GM12878 (cell line): Measurements from ENCODE around the gene MYO7A. TPM values are rescaled to one million over a fixed set of nuclear protein-coding genes. Genes with fewer than 3 reads are reported as not detected.

Experiments used
- ATAC-seq: fragments of 200-7000 bp; cut with Tn5 transposase; 3 replicates; pipeline ENCODE4 v1.9.1; 2020; ENCODE audit warnings: mild to moderate bottlenecking, moderate library complexity
- BruUV-seq: library from RNA; stranded (reverse); fragments of 400-500 nt; replicated peaks from 2 replicates; lab custom pipeline; 2021; lab: Mats Ljungman, UMichigan
- CTCF ChIA-PET: fragments of 300-600 bp; sonication (Branson Sonifier 250); formaldehyde crosslinking; extraction: SDS; loops from one replicate; lab custom pipeline; 2021; ENCODE audit warnings: inconsistent platforms; lab: Yijun Ruan, JAX
- POLR2A ChIA-PET: fragments of 350-600 bp; formaldehyde crosslinking; extraction: SDS; loops from one replicate; lab custom pipeline; 2021; ENCODE audit warnings: inconsistent platforms; lab: Charles Lee
- RAD21 ChIA-PET: fragments of 300-600 bp; sonication (Branson Sonifier 250); formaldehyde crosslinking; loops from one replicate; lab custom pipeline; 2023; ENCODE audit warnings: antibody characterized with exemption; ENCODE audit not compliant: unreplicated experiment; lab: Charles Lee
- SMC1A ChIA-PET: fragments of 300-600 bp; sonication (Branson Sonifier 250); formaldehyde crosslinking; loops from one replicate; lab custom pipeline; 2023; ENCODE audit not compliant: unreplicated experiment, uncharacterized antibody; lab: Charles Lee
- DNase-seq: peaks from one replicate; pipeline ENCODE4 v3.0.0-alpha.2; 2011; ENCODE audit warnings: low read depth, low spot score
- FAIRE-seq: peaks from 3 replicates; lab custom pipeline; 2011; peaks lifted over from hg19 to GRCh38; lab: Jason Lieb, UNC
- H2AFZ ChIP-seq: 2 replicates; pipeline ENCODE4 v1.6.0; 2011; ENCODE audit warnings: low read depth, low read length, control low read depth; ENCODE audit not compliant: control insufficient read depth
- H3K27ac ChIP-seq: 2 replicates; pipeline ENCODE4 v1.5.1; 2011; ENCODE audit warnings: control low read depth; ENCODE audit not compliant: control insufficient read depth, insufficient read depth
- H3K27me3 ChIP-seq, 2 experiments: replicated peaks in 1 of 2; 2 replicates each; pipeline versions ENCODE4 v1.6.0 to v1.6.1; 2011; ENCODE audit warnings: low read length in 1 of 2; ENCODE audit not compliant: control insufficient read depth in 2 of 2, insufficient read depth in 2 of 2
- H3K36me3 ChIP-seq, 2 experiments: 2 replicates each; pipeline ENCODE4 v1.5.1; 2011; ENCODE audit warnings: low read length in 1 of 2; ENCODE audit not compliant: control insufficient read depth in 2 of 2, insufficient read depth in 2 of 2
- H3K4me1 ChIP-seq: 2 replicates; pipeline ENCODE4 v1.6.1; 2011; ENCODE audit warnings: mild to moderate bottlenecking, low read length, moderate library complexity, mixed read lengths; ENCODE audit not compliant: control insufficient read depth, insufficient read depth
- H3K4me2 ChIP-seq: 2 replicates; pipeline ENCODE4 v1.6.0; 2011; ENCODE audit warnings: control low read depth; ENCODE audit not compliant: control insufficient read depth, insufficient read depth
- H3K4me3 ChIP-seq: fragments of 200-600 bp; sonication (generic); 2 replicates; pipeline ENCODE4 v1.5.1; 2016
- H3K79me2 ChIP-seq: 2 replicates; pipeline ENCODE4 v1.6.0; 2011; ENCODE audit warnings: low read length; ENCODE audit not compliant: control insufficient read depth, insufficient read depth
- H3K9ac ChIP-seq: 2 replicates; pipeline ENCODE4 v1.8.0; 2011; ENCODE audit warnings: low read length, control low read depth, mixed read lengths; ENCODE audit not compliant: control insufficient read depth, insufficient read depth
- H3K9me3 ChIP-seq: replicated peaks from 3 replicates; pipeline ENCODE4 v1.5.1; 2011; ENCODE audit warnings: mild to moderate bottlenecking, low read length; ENCODE audit not compliant: control insufficient read depth, insufficient read depth
- H4K20me1 ChIP-seq: 2 replicates; pipeline ENCODE4 v1.6.0; 2011; ENCODE audit not compliant: control insufficient read depth, insufficient read depth
- EGR1 ChIP-seq, 2 experiments: IDR thresholded peaks; 1 replicate in 1 of 2; 2 replicates in 1 of 2; pipeline ENCODE4 v1.6.1; 2011 to 2012; ENCODE audit warnings: low read depth in 2 of 2, low read length in 2 of 2, borderline replicate concordance in 1 of 2, mild to moderate bottlenecking in 1 of 2, moderate library complexity in 1 of 2
- NFYB ChIP-seq: IDR thresholded peaks from 2 replicates; pipeline ENCODE4 v1.6.1; 2011; ENCODE audit warnings: low read depth, mild to moderate bottlenecking, low read length, improper control_type of control experiment, moderate library complexity; ENCODE audit not compliant: insufficient read depth
- SMARCA5 ChIP-seq: fragments of 450-650 bp; IDR thresholded peaks from 2 replicates; pipeline ENCODE4 v1.6.1; 2017; ENCODE audit warnings: mild to moderate bottlenecking
- STAT1 ChIP-seq: fragments of 450-650 bp; conservative IDR thresholded peaks from 2 replicates; pipeline ENCODE4 v1.6.1; 2014; ENCODE audit warnings: antibody characterized with exemption, mild to moderate bottlenecking
- SUPT20H ChIP-seq: IDR thresholded peaks from 2 replicates; pipeline ENCODE4 v1.6.1; 2011; ENCODE audit warnings: low read depth, mild to moderate bottlenecking, low read length, moderate library complexity, borderline replicate concordance; ENCODE audit not compliant: control insufficient read depth
- YY1 ChIP-seq: IDR thresholded peaks from 2 replicates; pipeline ENCODE4 v1.6.1; 2011; ENCODE audit warnings: low read depth, mild to moderate bottlenecking, low read length
- WGBS: methylation state at CpG from one replicate; pipeline ENCODE4 v1.1.6; 2016; ENCODE audit warnings: low lambda C conversion rate; ENCODE audit not compliant: insufficient replicate concordance, insufficient coverage; ENCODE audit errors: missing lambda C conversion rate; 5-methylcytosine and 5-hydroxymethylcytosine counted together
- in situ Hi-C: fragments of 300-500 bp; cut with MboI; formaldehyde crosslinking; loops from 9 replicates; pipeline ENCODE4 v1.14.3; 2018; ENCODE audit warnings: mixed read lengths
- intact Hi-C: fragments of 100-400 bp; cut with micrococcal nuclease; formaldehyde crosslinking; loops from one replicate; pipeline ENCODE4 v1.14.2; 2022; ENCODE audit not compliant: unreplicated experiment
- polyA plus RNA-seq, 11 experiments: library from polyadenylated mRNA; depleted of rRNA in 4 of 11; unstranded in 6 of 11; stranded (reverse) in 5 of 11; fragments of >200 nt; fragmentation: Nextera tagmentation in 4 of 11; fragmentation: Illumina TruSeq in 1 of 11; extraction: Ambion mirVana in 4 of 11; extraction: Trizol in 1 of 11; gene quantifications; 1 replicate in 1 of 11; 2 replicates in 10 of 11; pipeline versions ENCODE4 v1.2.1 to v1.2.3, GENCODE V29; 2011 to 2016; ENCODE audit warnings: inconsistent platforms in 2 of 11, missing spikeins in 2 of 11, low read depth in 1 of 11
- total RNA-seq, 4 experiments: library from RNA; depleted of rRNA in 3 of 4; stranded (reverse); fragments of >200 nt in 3 of 4; fragmentation: Illumina TruSeq in 1 of 4; extraction: Trizol in 1 of 4; gene quantifications; 2 replicates each; pipeline versions ENCODE4 v1.2.1 to v1.2.3, GENCODE V29; 2013 to 2021

MYO7A gene
- total and polyA plus RNA-seq, 10 of the 15 experiments (the other 5 are each of a cell fraction or from before 2014, with no cell fraction given) = 0.01 to 0.21 (median 0.04) TPM; not detected in 6

DNA sequence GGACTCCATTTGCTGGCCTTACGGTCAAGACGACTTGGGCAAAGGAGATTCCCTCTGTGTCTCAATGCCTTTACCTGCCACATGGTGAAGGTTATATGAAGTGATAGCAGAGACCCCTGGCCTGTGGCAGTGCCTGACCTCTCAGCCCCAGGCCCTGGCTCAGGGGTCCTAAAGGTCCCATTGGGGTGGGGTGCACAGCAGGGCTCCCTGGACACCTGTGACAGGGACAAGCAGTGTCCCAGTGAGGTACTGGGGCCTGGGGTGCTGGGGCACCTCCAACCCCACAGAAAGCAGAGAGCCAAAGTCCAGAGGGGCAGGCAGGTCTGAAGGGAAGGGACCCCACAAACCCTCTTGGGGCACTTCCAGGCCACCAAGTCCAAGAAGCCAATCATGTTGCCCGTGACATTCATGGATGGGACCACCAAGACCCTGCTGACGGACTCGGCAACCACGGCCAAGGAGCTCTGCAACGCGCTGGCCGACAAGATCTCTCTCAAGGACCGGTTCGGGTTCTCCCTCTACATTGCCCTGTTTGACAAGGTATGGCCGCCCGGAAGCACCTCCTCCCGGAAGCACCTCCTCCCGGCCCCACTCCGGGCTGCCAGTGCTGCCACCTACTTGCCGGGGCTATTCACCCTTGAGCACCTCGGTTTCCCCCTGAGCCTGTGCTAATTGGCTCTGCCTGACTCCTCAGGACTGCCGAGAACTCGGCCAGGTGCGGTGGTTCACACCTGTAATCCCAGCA, 62.5 kb downstream of the MYO7A start (continued):
- TF ChIP-seq NFYB (no peak), YY1 (no peak), SMARCA5 (no peak), SUPT20H (no peak)

DNA sequence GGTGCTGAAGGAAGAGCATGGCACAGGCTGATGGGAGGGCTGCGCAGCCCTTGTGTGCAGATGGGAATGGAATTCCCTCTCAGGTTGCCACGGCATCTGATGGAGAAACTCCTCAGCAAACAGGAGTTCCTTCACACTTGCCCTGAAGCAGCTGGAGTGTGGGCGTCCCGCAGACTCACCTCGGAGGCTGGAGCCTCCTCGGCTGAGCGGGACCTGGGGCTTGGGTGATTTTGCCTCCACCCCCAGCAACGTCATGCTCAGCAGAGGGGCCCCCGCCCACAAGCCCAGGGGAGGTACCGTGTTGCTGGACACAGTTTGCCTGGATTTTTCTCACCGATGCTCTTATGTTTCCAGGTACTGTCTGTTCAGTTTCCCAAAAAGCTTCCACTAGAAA, 63.4 kb downstream of the MYO7A start:
- in situ Hi-C loops (no loop called here), intact Hi-C loops (no loop called here)
- Histone ChIP-seq H2AFZ (no peak overlapping the region), H3K36me3 (no peaks in the 10 kb centered on the region), H3K9ac (no peak overlapping the region), H3K27ac (no peak overlapping the region), H4K20me1 (no peaks in the 10 kb centered on the region), H3K4me1 (no peaks in the 10 kb centered on the region), H3K4me3 (no peak overlapping the region), H3K27me3 (no peaks in the 10 kb centered on the region), H3K79me2 (peaks cover 1% of the 10 kb centered on the region; the same call in 1 of the 2 replicates), H3K9me3 (no peaks in the 10 kb centered on the region), H3K4me2 (no peak overlapping the region)
- SMC1A ChIA-PET = no interaction called here
- DNase-seq (no peak), ATAC-seq (no peak), FAIRE-seq (no peak)
- POLR2A ChIA-PET = no interaction called here
- BruUV-seq = no TSS peak
- 51% methylated on average over 11 of the region's 11 CpGs for WGBS
- RAD21 ChIA-PET = no interaction called here
- TF ChIP-seq EGR1 (IDR thresholded peaks at IDR 0.05; ENCODE audit: borderline replicate concordance in 1 of 2, low read depth in 2 of 2, low read length in 2 of 2) (no peak), STAT1 (no peak)
- CTCF ChIA-PET = no interaction called here
